Fibroblast of mammary gland (primary cell): ENCODE measurements around the gene CARD14.

Experiments used
- DNase-seq: peaks from one replicate; pipeline ENCODE4 v3.0.0-alpha.2; 2010; ENCODE audit warnings: low read depth
- H3K4me3 ChIP-seq: 2 replicates; pipeline ENCODE4 v1.5.1; 2011; ENCODE audit warnings: low read depth, mild to moderate bottlenecking, low read length, moderate library complexity; ENCODE audit not compliant: control insufficient read depth
- CTCF ChIP-seq: conservative IDR thresholded peaks from 2 replicates; pipeline ENCODE4 v1.5.1; 2011; ENCODE audit warnings: low read depth, low read length, inconsistent platforms; ENCODE audit not compliant: control insufficient read depth, insufficient read depth

Gene CARD14

DNA sequence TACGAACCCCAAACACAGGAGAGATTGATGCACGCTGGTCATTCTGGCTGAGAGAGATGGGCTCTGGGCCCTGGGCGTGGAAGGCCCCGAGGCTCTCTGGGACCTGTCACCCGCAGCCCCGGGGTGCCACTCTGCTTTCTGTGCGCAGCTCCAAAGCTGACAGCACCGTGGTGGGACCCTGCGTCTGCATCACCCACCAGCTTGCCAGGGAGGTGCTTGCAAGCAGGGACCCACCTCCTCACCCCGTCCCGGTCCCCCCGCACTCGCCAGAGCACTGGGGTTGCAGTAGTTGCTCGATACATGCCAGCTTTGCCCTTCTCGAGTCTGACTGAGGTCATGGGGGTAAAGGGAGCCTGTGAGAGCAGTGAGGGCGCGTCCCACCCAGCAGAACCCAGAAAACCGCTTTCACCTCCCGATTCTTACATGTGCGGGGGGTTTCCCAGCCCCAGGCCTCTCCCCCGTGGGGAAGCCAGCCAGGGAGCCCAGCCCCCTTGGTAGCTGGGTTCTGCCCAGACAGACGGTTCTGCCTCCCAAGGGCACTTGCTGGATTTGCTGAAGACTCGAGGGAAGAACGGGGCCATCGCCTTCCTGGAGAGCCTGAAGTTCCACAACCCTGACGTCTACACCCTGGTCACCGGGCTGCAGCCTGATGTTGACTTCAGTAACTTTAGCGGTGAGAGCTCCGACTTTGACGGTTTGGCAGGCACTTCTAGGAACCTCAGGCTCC is 12.5 kb downstream of the CARD14 start:
- DNase-seq, result no peak
- TF ChIP-seq CTCF, result no peak
- no peak overlapping the region for H3K4me3 ChIP-seq

GRCh38 chr17:80182845-80183223 is 13.0 kb downstream of the CARD14 start:
- no peak for TF ChIP-seq CTCF
- no peak for DNase-seq
- H3K4me3 ChIP-seq, result no peak overlapping the region

DNA sequence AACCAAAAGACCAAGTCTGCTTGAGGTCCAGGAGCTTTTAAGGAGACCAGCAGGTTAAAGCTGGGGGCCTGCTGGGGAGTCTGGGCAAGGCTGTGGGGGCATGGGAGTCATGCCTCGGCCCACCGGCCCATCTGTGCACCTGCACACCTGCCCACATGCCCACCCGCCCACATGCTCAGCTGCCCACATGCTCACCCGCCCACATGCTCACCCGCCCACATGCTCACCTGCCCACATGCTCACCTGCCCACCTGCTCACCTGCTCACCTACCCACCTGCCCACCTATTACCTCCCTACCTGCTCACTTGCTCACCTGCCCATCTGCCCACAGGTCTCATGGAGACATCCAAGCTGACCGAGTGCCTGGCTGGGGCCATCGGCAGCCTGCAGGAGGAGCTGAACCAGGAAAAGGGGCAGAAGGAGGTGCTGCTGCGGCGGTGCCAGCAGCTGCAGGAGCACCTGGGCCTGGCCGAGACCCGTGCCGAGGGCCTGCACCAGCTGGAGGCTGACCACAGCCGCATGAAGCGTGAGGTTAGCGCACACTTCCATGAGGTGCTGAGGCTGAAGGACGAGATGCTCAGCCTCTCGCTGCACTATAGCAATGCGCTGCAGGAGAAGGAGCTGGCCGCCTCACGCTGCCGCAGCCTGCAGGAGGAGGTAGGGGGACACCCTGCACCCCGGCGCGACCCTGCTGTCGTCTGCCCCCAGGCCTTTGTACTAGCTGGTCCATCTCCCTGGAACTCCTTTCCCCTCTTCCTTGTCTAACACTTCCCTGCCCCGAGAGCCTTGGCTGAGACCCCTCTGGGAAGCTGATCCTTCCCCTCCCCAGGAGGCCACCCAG is 14.0 kb downstream of the CARD14 start:
- no peak for DNase-seq
- H3K4me3 ChIP-seq, result no peak overlapping the region
- TF ChIP-seq CTCF, result no peak

DNA sequence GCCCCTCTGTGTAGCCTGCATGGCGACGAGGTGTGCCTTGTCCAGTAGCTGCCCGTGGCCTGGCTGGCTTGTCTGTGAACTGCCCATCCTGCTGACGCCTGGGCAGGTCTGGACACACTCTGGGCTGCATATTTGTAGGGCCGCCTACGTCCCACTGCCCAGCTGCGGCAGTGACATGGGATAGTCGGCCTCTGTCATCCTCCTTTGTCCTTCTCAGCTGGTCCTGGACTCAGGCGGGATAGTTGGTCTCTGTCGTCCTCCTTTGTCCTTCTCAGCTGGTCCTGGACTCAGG is 14.5 kb downstream of the CARD14 start:
- no peak overlapping the region for H3K4me3 ChIP-seq
- no peak for TF ChIP-seq CTCF
- DNase-seq, result no peak

- no peak overlapping the region for H3K4me3 ChIP-seq
- TF ChIP-seq CTCF, result no peak
- DNase-seq, result no peak
These were observed 16.1 kb downstream of the CARD14 start for GRCh38 chr17:80185968-80186367.

DNA sequence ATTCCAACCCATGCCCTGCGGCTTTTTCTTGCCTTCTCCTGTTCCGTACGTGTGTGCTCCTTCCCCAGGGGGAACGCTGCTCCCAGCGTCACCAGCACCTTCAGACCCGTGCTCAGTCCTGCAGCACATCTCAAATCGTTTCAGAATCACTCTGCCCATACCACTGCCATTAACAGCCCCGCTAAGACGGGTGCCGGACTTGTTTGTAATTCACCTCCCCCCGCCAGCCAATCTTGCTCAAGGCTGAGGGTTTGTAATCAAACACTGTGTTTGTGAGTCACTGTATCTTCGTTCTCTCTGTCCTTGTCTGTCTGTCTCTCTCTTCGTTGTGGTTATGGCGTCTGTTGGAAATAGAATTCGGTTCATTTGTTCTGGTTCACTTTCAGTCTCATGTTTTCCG is 17.3 kb downstream of the CARD14 start:
- peak overlapping the region; percentile 54 for H3K4me3 ChIP-seq
- TF ChIP-seq CTCF, result no peak
- peak; percentile 76 for DNase-seq

DNA sequence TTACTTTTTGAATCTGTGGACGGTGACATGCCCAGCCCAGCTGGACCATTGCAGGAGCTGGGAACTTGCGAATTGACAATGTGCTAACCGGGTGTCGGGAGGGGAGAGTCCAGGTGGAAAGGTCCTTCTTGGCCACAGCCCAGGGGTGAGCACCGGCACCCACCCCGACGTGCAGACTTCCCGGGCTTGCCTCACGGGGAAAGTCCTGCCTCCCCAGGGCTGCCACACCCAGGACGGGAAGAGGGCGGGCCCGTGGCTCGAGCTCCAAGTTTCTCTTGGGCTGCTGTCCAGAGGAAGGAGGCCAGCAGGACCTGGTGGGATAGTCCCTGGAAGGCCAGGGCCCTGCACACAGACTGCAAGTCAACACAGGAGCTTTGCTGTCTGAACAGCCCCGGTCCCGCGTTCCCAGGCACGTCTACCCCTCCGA is 17.7 kb downstream of the CARD14 start:
- peak overlapping the region; percentile 54 for H3K4me3 ChIP-seq
- peak; percentile 61 for DNase-seq
- no peak for TF ChIP-seq CTCF
